ENCODE results near the gene ARID3A.

- TF ChIP-seq EZH2phosphoT487 (IDR thresholded peaks at IDR 0.05; ENCODE audit: insufficient read depth, low read depth) (no peak), EZH2 (IDR thresholded peaks at IDR 0.05; ENCODE audit: insufficient read depth, poor library complexity, severe bottlenecking) (no peak)
Observed at GRCh38 chr19:986083-986482, 60.2 kb downstream of the ARID3A start.
